Measurements from ENCODE around the gene NUP42.
A peak's percentile ranks its signal among the peaks of the same experiment; 100 is the strongest.
"Not testable (repeated sequence)": the region's sequence is repeated elsewhere in the genome, so short reads cannot be mapped to it uniquely, and the experiment has no call there.

The NUP42 gene

GRCh38 chr7:23181684-23182553 is at the start of gene NUP42:
Gene NUP42 (plus strand): TSS chr7:23182048. CDS start chr7:23182086, 38 bp downstream.
- peak; percentile 97 for DNase-seq

GRCh38 chr7:23133797-23134196 is 48.1 kb upstream of the NUP42 start:
- DNase-seq = no peak

- no peak for DNase-seq
These were observed 46.1 kb upstream of the NUP42 start for GRCh38 chr7:23135755-23136154.

GRCh38 chr7:23136216-23136615 is 45.6 kb upstream of the NUP42 start:
- no peak for DNase-seq

GRCh38 chr7:23157679-23158078 is 24.2 kb upstream of the NUP42 start:
- no peak for DNase-seq

GRCh38 chr7:23158546-23158945 is 23.3 kb upstream of the NUP42 start:
- no peak for DNase-seq

- DNase-seq = no peak
These were observed 20.4 kb upstream of the NUP42 start for GRCh38 chr7:23161482-23161881.

GRCh38 chr7:23164846-23165245 is 17.0 kb upstream of the NUP42 start:
- no peak for DNase-seq

- DNase-seq = no peak
These were observed 16.5 kb upstream of the NUP42 start for GRCh38 chr7:23165316-23165715.

GRCh38 chr7:23167691-23168090 is 14.2 kb upstream of the NUP42 start:
- no peak for DNase-seq

GRCh38 chr7:23168111-23168885 is 13.6 kb upstream of the NUP42 start:
- DNase-seq = no peak

GRCh38 chr7:23175938-23176337 is 5.9 kb upstream of the NUP42 start:
- no peak for DNase-seq

GRCh38 chr7:23183279-23184012 is 1.6 kb downstream of the NUP42 start:
- DNase-seq = no peak

GRCh38 chr7:23184291-23184690 is 2.4 kb downstream of the NUP42 start:
- no peak for DNase-seq

GRCh38 chr7:23184709-23185359 is 3.0 kb downstream of the NUP42 start:
- DNase-seq = peak; percentile 69

- no peak for DNase-seq
These were observed 4.1 kb downstream of the NUP42 start for GRCh38 chr7:23185980-23186379.

- no peak for DNase-seq
These were observed 9.2 kb downstream of the NUP42 start for GRCh38 chr7:23191022-23191421.

- not testable (repeated sequence) for DNase-seq
These were observed 11.9 kb downstream of the NUP42 start for GRCh38 chr7:23193650-23194227.

- no peak for DNase-seq
These were observed 14.5 kb downstream of the NUP42 start for GRCh38 chr7:23196306-23196705.

- DNase-seq = not testable (repeated sequence)
These were observed 15.9 kb downstream of the NUP42 start for GRCh38 chr7:23197745-23198144.

GRCh38 chr7:23200331-23200730 is 18.5 kb downstream of the NUP42 start:
- no peak for DNase-seq

GRCh38 chr7:23204241-23204640 is 22.4 kb downstream of the NUP42 start:
- DNase-seq = no peak

- DNase-seq = no peak
These were observed 23.7 kb downstream of the NUP42 start for GRCh38 chr7:23205577-23205908.

All from femur (tissue), 1 donor.